SKM-1 treated with dmso at 0.1 percent for 144 hours (cell line): ENCODE results near the gene DLL4.

ENCODE experiments used
- DNase-seq: peaks from one replicate; lab custom pipeline; 2025; ENCODE audit not compliant: unreplicated experiment; lab: John Stamatoyannopoulos, UW

Gene DLL4

DNA sequence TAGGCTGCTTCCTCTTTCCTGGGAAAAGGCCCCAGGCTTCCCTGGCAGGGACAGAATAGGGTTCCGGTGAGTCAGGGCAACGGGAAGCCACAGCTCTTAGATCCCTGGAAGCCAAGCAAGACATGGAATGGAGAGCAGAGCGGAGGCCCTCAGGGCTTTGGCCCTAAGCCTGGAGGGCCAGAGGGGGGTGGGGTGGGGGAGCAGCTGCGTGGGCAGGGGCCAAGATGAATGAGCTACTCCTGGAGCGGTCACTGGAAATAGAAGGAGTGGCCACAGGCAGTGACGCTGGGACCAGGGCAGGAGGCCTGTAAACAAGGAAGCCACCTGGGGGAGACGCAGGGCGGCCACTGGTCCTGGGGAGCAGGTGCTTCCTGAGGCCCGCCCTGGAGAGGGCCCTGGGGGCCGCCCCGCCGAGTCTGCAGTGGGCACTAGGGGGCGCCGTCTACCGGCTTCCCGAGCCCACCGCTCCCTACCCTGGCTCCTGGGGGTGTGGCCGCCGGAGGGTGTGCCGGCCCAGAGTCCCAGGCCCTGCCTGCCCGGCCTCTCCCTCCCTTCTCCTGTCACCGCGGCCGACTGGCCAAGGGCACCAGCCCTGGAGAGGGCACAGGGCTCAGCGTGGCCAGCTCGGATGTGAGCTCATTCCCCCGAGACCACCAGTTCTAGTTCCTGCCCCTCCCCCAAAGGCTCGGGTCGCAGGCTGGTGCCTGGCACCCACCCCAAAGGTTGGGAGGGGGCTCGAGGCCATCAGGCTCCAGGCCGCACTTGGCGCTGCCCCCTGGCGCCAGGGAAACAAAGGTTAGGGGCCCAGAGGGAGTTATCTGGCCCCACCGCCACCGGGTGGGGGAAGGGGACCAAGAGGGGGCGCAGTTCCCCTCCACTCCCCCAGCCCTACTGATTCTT is 22.8 kb upstream of the DLL4 start:
- peak; percentile 20 for DNase-seq

GRCh38 chr15:40906991-40907802 is 21.9 kb upstream of the DLL4 start:
- no peak for DNase-seq

DNA sequence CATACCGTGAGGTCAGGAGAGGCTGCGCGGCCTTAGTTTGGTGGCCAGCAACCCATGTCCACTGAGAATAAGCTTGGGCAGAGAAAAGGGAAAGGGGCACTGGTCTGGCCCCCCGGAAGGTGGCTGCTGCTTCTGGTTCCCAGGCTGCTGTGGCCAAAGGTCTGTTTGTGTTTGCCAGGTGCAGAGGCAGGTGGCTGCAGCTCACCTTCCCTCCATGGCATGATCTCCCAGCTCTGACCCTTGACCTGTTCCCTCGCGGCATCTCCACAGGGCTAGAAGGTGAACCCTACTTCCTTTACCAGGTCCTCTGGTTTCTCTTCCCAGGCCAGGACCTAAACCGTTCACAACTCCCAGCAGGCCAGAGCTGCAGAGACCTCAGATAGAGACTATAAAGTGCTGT is 21.0 kb upstream of the DLL4 start:
- DNase-seq: no peak

DNA sequence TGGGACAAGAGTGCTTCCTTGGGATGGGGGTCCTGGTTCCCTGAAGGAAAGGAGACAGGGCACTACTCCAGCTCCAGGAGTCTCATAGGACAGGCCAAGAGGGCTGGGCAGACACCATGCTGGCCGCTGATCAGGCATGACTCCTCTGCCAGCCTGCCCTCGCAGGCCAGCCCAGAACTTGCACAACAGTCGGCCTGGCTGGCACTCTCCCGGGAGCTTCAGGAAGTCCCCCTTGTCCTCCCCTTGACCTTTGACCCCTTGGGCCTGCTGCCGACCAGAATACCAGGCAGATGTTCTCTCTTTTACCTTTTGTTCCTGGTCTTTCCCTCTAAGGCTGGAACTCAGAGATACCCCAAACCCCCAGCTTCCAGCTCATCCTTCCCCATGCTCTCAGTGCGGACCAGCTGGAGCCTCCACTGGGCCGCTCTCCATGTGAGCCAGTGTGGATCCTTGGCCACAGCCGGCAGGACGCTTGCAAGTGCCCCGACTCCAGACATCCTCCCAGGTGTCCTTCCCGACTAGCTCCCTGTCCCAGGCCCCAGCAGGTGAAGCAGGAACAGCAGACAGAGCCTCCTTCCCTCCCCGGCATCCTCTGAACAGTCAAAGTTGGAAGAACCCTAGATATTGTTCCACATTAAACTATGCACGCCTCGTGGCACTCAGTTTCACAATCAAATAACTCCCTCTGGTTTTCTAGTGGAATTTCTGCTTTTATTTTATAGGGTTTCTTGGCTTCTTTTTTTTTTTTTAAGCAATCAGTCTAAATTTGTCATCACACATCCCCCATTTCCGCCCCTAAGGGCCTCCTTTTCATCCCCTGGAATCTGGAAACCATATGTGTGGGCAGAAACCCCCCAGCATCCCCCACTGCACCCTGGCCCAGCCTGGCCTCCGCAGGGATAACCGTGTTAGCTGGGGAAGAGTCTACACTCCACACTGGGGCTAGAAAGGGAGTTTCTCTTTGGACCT is 19.2 kb upstream of the DLL4 start:
- DNase-seq: no peak

GRCh38 chr15:40911141-40911540 is 18.0 kb upstream of the DLL4 start:
- no peak for DNase-seq

- DNase-seq: no peak
Measured at GRCh38 chr15:40911693-40912092, 17.4 kb upstream of the DLL4 start.

- DNase-seq: no peak
Measured at GRCh38 chr15:40912478-40912877, 16.7 kb upstream of the DLL4 start.

- DNase-seq: no peak
Measured at GRCh38 chr15:40914013-40914412, 15.1 kb upstream of the DLL4 start.

- no peak for DNase-seq
Measured at GRCh38 chr15:40914486-40914885, 14.7 kb upstream of the DLL4 start.

DNA sequence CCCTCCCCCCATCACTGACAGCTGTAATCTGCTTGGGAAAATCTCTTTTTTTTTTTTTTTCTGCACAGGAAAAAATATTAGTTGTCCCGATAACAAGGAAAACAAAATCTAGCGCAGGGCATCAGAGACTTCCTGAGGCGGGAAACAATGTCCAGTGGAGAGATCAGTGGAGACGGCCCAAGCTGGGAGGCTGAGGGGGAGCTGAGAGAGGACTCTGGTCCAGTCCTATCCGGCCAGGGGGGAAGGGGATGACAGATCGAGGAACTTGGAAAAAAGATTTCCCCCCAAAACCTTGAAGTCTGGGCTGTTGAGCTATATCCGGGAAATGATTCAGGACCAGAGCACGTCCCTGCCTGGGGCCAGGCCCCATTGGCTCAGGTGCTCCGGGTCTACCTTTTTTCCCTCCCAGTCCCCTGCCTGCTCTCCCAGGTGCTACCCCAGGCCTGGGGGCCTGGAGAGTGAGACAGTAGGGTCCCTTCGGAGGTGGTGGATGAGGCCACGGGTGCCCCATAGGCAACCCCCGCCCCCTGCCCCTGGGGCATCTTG is 14.0 kb upstream of the DLL4 start:
- no peak for DNase-seq

GRCh38 chr15:40915679-40916078 is 13.5 kb upstream of the DLL4 start:
- no peak for DNase-seq

DNA sequence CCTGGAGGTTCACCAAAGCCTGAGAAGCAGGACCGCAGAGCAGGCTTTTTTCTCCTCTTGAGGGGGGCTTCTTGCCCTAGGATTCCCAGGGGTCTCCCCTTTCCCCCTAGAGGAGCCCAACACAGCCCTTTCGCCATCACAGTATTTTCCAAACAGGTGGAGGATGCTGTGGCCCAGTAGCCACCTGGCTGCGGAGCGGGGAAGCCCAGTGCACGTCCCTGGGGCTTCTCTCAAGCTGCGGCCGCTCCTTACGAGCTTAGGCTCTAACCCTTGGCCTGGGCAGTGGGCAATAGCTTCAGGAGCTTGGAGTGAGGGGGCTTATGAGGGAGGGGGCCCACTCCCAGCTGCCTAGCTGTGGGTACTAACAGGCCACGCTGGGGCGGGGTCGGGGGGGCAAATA is 11.6 kb upstream of the DLL4 start:
- DNase-seq: no peak

DNA sequence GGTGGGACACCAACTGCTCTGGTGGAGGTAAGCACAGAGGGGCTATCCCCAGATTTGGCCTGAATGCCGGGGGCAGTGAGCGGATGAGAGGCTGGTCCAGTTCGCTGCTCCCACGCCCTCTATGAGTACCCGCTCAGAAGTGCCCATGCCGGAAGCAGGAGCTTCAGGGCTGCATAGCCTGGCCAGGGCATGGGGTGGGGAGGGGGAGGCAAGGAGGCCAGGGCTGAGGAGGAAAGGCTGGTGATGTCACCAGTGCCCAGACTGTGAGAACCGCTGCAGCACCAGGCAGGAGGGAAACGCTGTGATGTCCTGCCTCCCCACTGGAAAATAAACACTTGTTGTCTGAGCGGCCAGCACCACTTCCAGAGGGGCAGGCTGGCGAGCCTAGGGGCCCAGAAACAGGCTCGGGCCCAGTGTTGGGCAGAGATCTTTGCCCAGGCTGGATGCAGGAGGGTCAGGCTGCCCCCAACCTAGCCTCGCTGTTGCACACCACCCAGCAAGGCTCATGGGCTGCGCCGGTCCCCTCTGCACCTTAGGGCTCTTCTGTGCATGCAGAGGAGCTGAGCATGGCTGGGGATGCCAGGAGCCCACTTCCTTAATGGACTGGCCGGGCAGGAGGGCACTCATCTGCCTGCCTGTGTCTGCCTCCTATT is 10.9 kb upstream of the DLL4 start:
- DNase-seq: no peak

DNA sequence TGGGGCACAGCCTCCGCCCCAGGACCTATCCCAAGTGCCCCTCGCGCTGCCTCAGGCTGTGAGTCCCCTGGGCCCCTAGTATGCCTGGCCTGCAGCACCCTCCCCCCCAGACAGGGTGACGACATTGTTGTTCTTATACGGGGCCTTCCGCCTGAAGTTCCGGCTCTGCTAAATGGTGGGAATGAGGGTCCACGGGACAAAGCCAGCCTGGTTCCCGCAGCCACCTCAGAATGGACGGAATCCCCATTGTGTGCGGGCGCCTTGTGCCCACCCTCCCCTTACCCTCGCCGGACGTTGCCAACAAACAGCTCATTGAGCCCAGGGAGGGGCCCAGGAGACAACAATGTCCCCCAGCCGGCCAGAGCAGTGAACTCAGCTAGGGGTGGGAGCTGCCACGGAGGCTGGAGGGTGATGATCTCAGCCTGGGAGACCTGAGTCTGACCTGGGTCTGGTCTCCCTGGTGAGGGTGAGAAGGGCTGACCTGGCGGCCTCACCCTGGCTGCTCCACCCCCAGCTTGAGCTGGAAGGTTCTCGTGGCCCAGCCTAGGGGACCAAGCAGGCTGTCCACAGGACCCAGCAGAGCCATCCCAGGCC is 10.2 kb upstream of the DLL4 start:
- DNase-seq: no peak

GRCh38 chr15:40921949-40922607 is 7.1 kb upstream of the DLL4 start:
- no peak for DNase-seq

- no peak for DNase-seq
Measured at GRCh38 chr15:40922608-40923005, 6.5 kb upstream of the DLL4 start.

DNA sequence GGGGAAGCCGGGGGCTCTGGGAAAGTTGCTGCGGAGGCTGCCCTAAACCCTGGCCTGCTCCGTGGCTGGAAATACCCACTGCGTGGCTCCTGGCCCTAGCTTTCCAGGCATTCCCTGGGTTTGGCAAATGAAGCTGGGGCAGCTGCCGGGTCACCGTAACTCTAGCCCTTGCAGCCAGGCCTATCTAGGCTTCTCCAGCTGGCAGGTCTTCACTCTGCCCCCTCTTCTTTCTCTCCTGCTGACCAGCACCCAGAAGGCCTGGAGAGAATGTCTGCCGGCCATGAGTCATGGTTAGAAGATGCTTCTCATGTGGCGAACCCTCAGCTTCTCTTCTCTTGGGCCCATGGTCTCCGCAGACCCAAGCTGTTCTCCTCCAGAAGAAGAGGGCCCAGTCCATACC is 5.6 kb upstream of the DLL4 start:
- DNase-seq: no peak

GRCh38 chr15:40925495-40925862 is 3.7 kb upstream of the DLL4 start:
- DNase-seq: no peak

GRCh38 chr15:40925863-40926658 is 3.1 kb upstream of the DLL4 start:
- DNase-seq: no peak
